Choroid plexus epithelial cell (primary cell): ENCODE results near the gene PRRX2.

Experiments
- DNase-seq: peaks from one replicate; pipeline ENCODE4 v3.0.0-alpha.2; 2010; ENCODE audit warnings: low read depth
- H3K4me3 ChIP-seq: 2 replicates; pipeline ENCODE4 v1.5.1; 2011; ENCODE audit warnings: low read depth, mild to moderate bottlenecking, control low read depth, low read length, moderate library complexity
- CTCF ChIP-seq: conservative IDR thresholded peaks from 2 replicates; pipeline ENCODE4 v1.5.1; 2011; ENCODE audit warnings: low read depth, mild to moderate bottlenecking, control low read depth, inconsistent platforms, low read length, moderate library complexity

The PRRX2 gene

GRCh38 chr9:129687391-129687790 is 21.9 kb downstream of the PRRX2 start:
- H3K4me3 ChIP-seq = no peak overlapping the region
- TF ChIP-seq CTCF = no peak
- DNase-seq = no peak

GRCh38 chr9:129688285-129689043 is 23.0 kb downstream of the PRRX2 start:
- TF ChIP-seq CTCF = no peak
- no peak overlapping the region for H3K4me3 ChIP-seq
- no peak for DNase-seq

- no peak for TF ChIP-seq CTCF
- H3K4me3 ChIP-seq = no peak overlapping the region
- DNase-seq = no peak
These were observed 27.1 kb downstream of the PRRX2 start for GRCh38 chr9:129692534-129692933.

- DNase-seq = no peak
- H3K4me3 ChIP-seq = no peak overlapping the region
- no peak for TF ChIP-seq CTCF
These were observed 28.3 kb downstream of the PRRX2 start for GRCh38 chr9:129693741-129694140.

GRCh38 chr9:129694243-129694646 is 28.8 kb downstream of the PRRX2 start:
- TF ChIP-seq CTCF = no peak
- H3K4me3 ChIP-seq = no peak overlapping the region
- DNase-seq = no peak

- DNase-seq = no peak
- no peak for TF ChIP-seq CTCF
- H3K4me3 ChIP-seq = no peak overlapping the region
These were observed 30.4 kb downstream of the PRRX2 start for GRCh38 chr9:129695870-129696269.
